Keratinocyte (primary cell): ENCODE results near the gene ZBTB4. TPM values are rescaled to one million over a fixed set of nuclear protein-coding genes. Genes with fewer than 3 reads are reported as not detected.

ENCODE experiments used
- DNase-seq: peaks from one replicate; pipeline ENCODE4 v3.0.0-alpha.2; 2011; ENCODE audit warnings: low read depth, missing footprints, low spot score
- FAIRE-seq: peaks from 2 replicates; lab custom pipeline; 2011; peaks lifted over from hg19 to GRCh38; lab: Jason Lieb, UNC
- H2AFZ ChIP-seq: 2 replicates; pipeline ENCODE4 v1.6.0; 2012; ENCODE audit warnings: low read length, control low read depth, inconsistent platforms; ENCODE audit not compliant: control insufficient read depth
- H3K27ac ChIP-seq: 2 replicates; pipeline ENCODE4 v1.5.1; 2011; ENCODE audit warnings: low read length; ENCODE audit not compliant: control insufficient read depth, insufficient read depth
- H3K27me3 ChIP-seq: 3 replicates; pipeline ENCODE4 v1.6.0; 2011; ENCODE audit warnings: low read length; ENCODE audit not compliant: control insufficient read depth, insufficient read depth; ENCODE audit errors: extremely low read depth
- H3K36me3 ChIP-seq, 2 experiments: 2 replicates in 1 of 2; 3 replicates in 1 of 2; pipeline ENCODE4 v1.5.1; 2011; ENCODE audit warnings: low read length in 2 of 2, mild to moderate bottlenecking in 1 of 2; ENCODE audit not compliant: control insufficient read depth in 2 of 2, insufficient read depth in 2 of 2; ENCODE audit errors: extremely low read depth in 1 of 2
- H3K4me1 ChIP-seq: 3 replicates; pipeline ENCODE4 v1.5.1; 2011; ENCODE audit warnings: low read length; ENCODE audit not compliant: control insufficient read depth, insufficient read depth; ENCODE audit errors: extremely low read depth
- H3K4me2 ChIP-seq: 3 replicates; pipeline ENCODE4 v1.6.0; 2011; ENCODE audit warnings: low read depth, low read length; ENCODE audit not compliant: control insufficient read depth, insufficient read depth; ENCODE audit errors: extremely low read depth
- H3K4me3 ChIP-seq, 3 experiments: fragments of 200-600 bp in 1 of 3; sonication (generic) in 1 of 3; 2 replicates in 2 of 3; 3 replicates in 1 of 3; pipeline ENCODE4 v1.5.1; 2011 to 2016; ENCODE audit warnings: low read length in 3 of 3, mild to moderate bottlenecking in 3 of 3, control low read depth in 2 of 3, inconsistent platforms in 1 of 3, low read depth in 1 of 3, mixed read lengths in 1 of 3, mixed run types in 1 of 3, moderate library complexity in 1 of 3; ENCODE audit not compliant: control insufficient read depth in 2 of 3, insufficient read depth in 2 of 3; ENCODE audit errors: extremely low read depth in 1 of 3
- H3K79me2 ChIP-seq: 2 replicates; pipeline ENCODE4 v1.6.0; 2012; ENCODE audit warnings: low read length; ENCODE audit not compliant: control insufficient read depth, insufficient read depth
- H3K9ac ChIP-seq: 3 replicates; pipeline ENCODE4 v1.6.0; 2011; ENCODE audit warnings: low read length; ENCODE audit not compliant: control insufficient read depth, insufficient read depth; ENCODE audit errors: extremely low read depth
- H3K9me1 ChIP-seq: 3 replicates; pipeline ENCODE4 v1.6.0; 2011; ENCODE audit warnings: low read length; ENCODE audit not compliant: control insufficient read depth, insufficient read depth; ENCODE audit errors: extremely low read depth
- H3K9me3 ChIP-seq: 2 replicates; pipeline ENCODE4 v1.5.1; 2012; ENCODE audit warnings: low read depth, low read length; ENCODE audit not compliant: control insufficient read depth
- H4K20me1 ChIP-seq: 3 replicates; pipeline ENCODE4 v1.6.0; 2011; ENCODE audit warnings: low read length; ENCODE audit not compliant: control insufficient read depth, insufficient read depth; ENCODE audit errors: extremely low read depth
- EZH2 ChIP-seq: IDR thresholded peaks from one replicate; pipeline ENCODE4 v1.6.1; 2012; ENCODE audit warnings: inconsistent platforms, mild to moderate bottlenecking, low read length, moderate library complexity
- dilution Hi-C: fragments of 300-500 bp; cut with MboI; formaldehyde crosslinking; loops from one replicate; pipeline ENCODE4 v1.7.0; 2020; ENCODE audit warnings: low sequenced_read_pairs; ENCODE audit not compliant: extremely low pct_ligation_motif_present
- polyA plus RNA-seq, 5 experiments: library from polyadenylated mRNA; depleted of rRNA in 3 of 5; stranded (reverse) in 3 of 5; stranded (forward) in 1 of 5; unstranded in 1 of 5; fragments of >200 nt; gene quantifications; 1 replicate in 1 of 5; 2 replicates in 3 of 5; 3 replicates in 1 of 5; pipeline versions ENCODE4 v1.2.1 to v1.2.3, GENCODE V29; 2011 to 2012; ENCODE audit warnings: missing spikeins in 2 of 5, low read depth in 1 of 5, low replicate concordance in 1 of 5
- TF ChIP-seq, protein P1 (sequence below), 3 experiments: IDR thresholded peaks in 1 of 3; conservative IDR thresholded peaks in 1 of 3; optimal IDR thresholded peaks in 1 of 3; 2 replicates in 2 of 3; 3 replicates in 1 of 3; pipeline versions ENCODE3 to v1.5.1; 2011; ENCODE audit warnings: low read length in 3 of 3, mild to moderate bottlenecking in 3 of 3, moderate library complexity in 2 of 3, control low read depth in 1 of 3, inconsistent platforms in 1 of 3; ENCODE audit not compliant: insufficient read depth in 2 of 3; ENCODE audit errors: extremely low read depth in 1 of 3

Gene ZBTB4
- polyA plus RNA-seq, 1 donor (not counting 4 experiments of a cell fraction or from before 2014, with no cell fraction given), result 20.9 TPM

DNA sequence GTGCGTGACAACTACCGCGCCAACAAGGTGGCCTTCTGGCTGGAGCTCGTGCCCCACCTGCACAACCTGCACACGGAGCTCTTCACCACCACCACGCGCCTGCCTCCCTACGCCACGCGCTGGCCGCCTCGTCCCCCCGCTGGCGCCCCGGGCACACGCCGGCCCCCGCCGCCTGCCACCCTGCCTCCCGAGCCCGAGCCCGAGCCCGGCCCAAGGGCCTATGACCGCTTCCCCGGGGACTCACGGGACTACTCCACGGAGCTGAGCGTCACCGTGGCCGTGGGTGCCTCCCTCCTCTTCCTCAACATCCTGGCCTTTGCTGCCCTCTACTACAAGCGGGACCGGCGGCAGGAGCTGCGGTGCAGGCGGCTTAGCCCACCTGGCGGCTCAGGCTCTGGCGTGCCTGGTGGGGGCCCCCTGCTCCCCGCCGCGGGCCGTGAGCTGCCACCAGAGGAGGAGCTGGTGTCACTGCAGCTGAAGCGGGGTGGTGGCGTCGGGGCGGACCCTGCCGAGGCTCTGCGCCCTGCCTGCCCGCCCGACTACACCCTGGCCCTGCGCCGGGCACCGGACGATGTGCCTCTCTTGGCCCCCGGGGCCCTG is 62.3 kb downstream of the ZBTB4 start:
- FAIRE-seq (no peak), DNase-seq (no peak)
- H2AFZ ChIP-seq, result no peak overlapping the region
- H3K9me1 ChIP-seq, result no peaks in the 10 kb centered on the region
- peaks cover 8% of the 10 kb centered on the region for H3K4me1 ChIP-seq
- no peak overlapping the region for H3K27ac ChIP-seq
- H3K9me3 ChIP-seq, result no peaks in the 10 kb centered on the region
- no peak overlapping the region for H3K9ac ChIP-seq
- no peaks in the 10 kb centered on the region for H3K27me3 ChIP-seq
- peaks cover 0 to 4% of the 10 kb centered on the region in 2 experiments for H3K36me3 ChIP-seq
- TF ChIP-seq, protein P1, sequence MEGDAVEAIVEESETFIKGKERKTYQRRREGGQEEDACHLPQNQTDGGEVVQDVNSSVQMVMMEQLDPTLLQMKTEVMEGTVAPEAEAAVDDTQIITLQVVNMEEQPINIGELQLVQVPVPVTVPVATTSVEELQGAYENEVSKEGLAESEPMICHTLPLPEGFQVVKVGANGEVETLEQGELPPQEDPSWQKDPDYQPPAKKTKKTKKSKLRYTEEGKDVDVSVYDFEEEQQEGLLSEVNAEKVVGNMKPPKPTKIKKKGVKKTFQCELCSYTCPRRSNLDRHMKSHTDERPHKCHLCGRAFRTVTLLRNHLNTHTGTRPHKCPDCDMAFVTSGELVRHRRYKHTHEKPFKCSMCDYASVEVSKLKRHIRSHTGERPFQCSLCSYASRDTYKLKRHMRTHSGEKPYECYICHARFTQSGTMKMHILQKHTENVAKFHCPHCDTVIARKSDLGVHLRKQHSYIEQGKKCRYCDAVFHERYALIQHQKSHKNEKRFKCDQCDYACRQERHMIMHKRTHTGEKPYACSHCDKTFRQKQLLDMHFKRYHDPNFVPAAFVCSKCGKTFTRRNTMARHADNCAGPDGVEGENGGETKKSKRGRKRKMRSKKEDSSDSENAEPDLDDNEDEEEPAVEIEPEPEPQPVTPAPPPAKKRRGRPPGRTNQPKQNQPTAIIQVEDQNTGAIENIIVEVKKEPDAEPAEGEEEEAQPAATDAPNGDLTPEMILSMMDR (optimal IDR thresholded peaks at IDR 0.05 in 1 of 3, IDR thresholded peaks at IDR 0.05 in 1 of 3, conservative IDR thresholded peaks at IDR 0.05 in 1 of 3; ENCODE audit: extremely low read depth in 1 of 3, insufficient read depth in 2 of 3, low read length in 3 of 3), result no peak
- TF ChIP-seq EZH2, result no peak
- no peaks in the 10 kb centered on the region for H4K20me1 ChIP-seq
- no peak overlapping the region for H3K4me2 ChIP-seq
- dilution Hi-C loops, result no loop called here
- H3K79me2 ChIP-seq, result no peaks in the 10 kb centered on the region
- H3K4me3 ChIP-seq, result no peak overlapping the region

DNA sequence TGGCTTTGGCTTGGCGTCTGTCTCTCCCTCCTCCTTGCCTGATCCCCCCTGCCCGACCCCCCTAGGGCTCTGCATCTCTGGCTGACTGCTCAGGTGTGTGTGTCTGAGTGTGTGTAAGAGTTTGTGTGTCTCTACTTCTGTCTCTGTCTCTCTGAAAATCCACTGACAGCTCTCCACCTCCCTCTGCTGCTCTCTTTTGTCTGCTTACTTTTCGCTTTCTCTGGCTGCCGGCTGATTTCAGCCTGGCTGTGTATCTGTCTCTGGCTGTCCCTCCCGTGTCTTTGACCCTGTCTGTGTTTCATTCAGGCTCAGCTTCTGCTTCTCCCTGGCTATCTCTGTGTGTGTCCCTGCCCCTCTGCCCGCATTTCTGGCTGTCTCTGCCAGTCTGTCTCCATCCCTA is 63.1 kb downstream of the ZBTB4 start:
- H3K9me3 ChIP-seq, result no peaks in the 10 kb centered on the region
- peaks cover 0 to 4% of the 10 kb centered on the region in 2 experiments for H3K36me3 ChIP-seq
- no peak for FAIRE-seq
- no peaks in the 10 kb centered on the region for H3K9me1 ChIP-seq
- no peak overlapping the region for H3K4me2 ChIP-seq
- H3K9ac ChIP-seq, result no peak overlapping the region
- H4K20me1 ChIP-seq, result no peaks in the 10 kb centered on the region
- H3K4me3 ChIP-seq, result no peak overlapping the region
- dilution Hi-C loops, result no loop called here
- peaks cover 8% of the 10 kb centered on the region for H3K4me1 ChIP-seq
- no peak overlapping the region for H3K27ac ChIP-seq
- DNase-seq, result no peak
- no peaks in the 10 kb centered on the region for H3K79me2 ChIP-seq
- H2AFZ ChIP-seq, result no peak overlapping the region
- TF ChIP-seq, protein P1 (optimal IDR thresholded peaks at IDR 0.05 in 1 of 3, IDR thresholded peaks at IDR 0.05 in 1 of 3, conservative IDR thresholded peaks at IDR 0.05 in 1 of 3; ENCODE audit: extremely low read depth in 1 of 3, insufficient read depth in 2 of 3, low read length in 3 of 3), result peak in 2 of 3 experiments; percentile 15 to 22
- TF ChIP-seq EZH2, result no peak
- no peaks in the 10 kb centered on the region for H3K27me3 ChIP-seq
